Endothelial cell of umbilical vein (primary cell): ENCODE data around the gene SDC3. TPM values are rescaled to one million over a fixed set of nuclear protein-coding genes. Genes with fewer than 3 reads are reported as not detected.
"Not testable (repeated sequence)": the region's sequence is repeated elsewhere in the genome, so short reads cannot be mapped to it uniquely, and the experiment has no call there.

Experiments used
- BruUV-seq: library from RNA; stranded (reverse); fragments of 400-500 nt; replicated peaks from 2 replicates; lab custom pipeline; 2021; lab: Mats Ljungman, UMichigan
- CTCF ChIA-PET: fragments of 300-600, 350-600 bp; sonication (Branson Sonifier 250); formaldehyde crosslinking; loops from one replicate; lab custom pipeline; 2021; ENCODE audit warnings: antibody characterized with exemption, inconsistent platforms; lab: Charles Lee
- POLR2A ChIA-PET: fragments of 300-600, 350-600 bp; sonication (Branson Sonifier 250); formaldehyde crosslinking; loops from one replicate; lab custom pipeline; 2021; ENCODE audit warnings: antibody characterized with exemption, inconsistent platforms; lab: Charles Lee
- DNase-seq: peaks from one replicate; pipeline ENCODE4 v3.0.0-alpha.2; 2011; ENCODE audit warnings: low read depth, low spot score
- FAIRE-seq: peaks from 2 replicates; lab custom pipeline; 2011; peaks lifted over from hg19 to GRCh38; lab: Jason Lieb, UNC
- H2AFZ ChIP-seq: 2 replicates; pipeline ENCODE4 v1.6.0; 2012; ENCODE audit warnings: low read depth, low read length, control low read depth, inconsistent platforms
- H3K27ac ChIP-seq: 2 replicates; pipeline ENCODE4 v1.5.1; 2011; ENCODE audit warnings: low read depth, mild to moderate bottlenecking, control low read depth, low read length, moderate library complexity; ENCODE audit not compliant: insufficient read depth
- H3K27me3 ChIP-seq, 2 experiments: 2 replicates each; pipeline versions ENCODE4 v1.6.0 to v1.6.1; 2011; ENCODE audit warnings: low read length in 2 of 2, mixed read lengths in 1 of 2; ENCODE audit not compliant: control insufficient read depth in 2 of 2, insufficient read depth in 2 of 2
- H3K36me3 ChIP-seq, 2 experiments: 2 replicates in 1 of 2; 3 replicates in 1 of 2; pipeline ENCODE4 v1.5.1; 2011; ENCODE audit warnings: low read length in 2 of 2, mild to moderate bottlenecking in 1 of 2, moderate library complexity in 1 of 2; ENCODE audit not compliant: control insufficient read depth in 2 of 2, insufficient read depth in 2 of 2; ENCODE audit errors: extremely low read depth in 1 of 2
- H3K4me1 ChIP-seq: 3 replicates; pipeline ENCODE4 v1.5.1; 2011; ENCODE audit warnings: mild to moderate bottlenecking, low read length; ENCODE audit not compliant: control insufficient read depth, insufficient read depth; ENCODE audit errors: extremely low read depth
- H3K4me2 ChIP-seq: 2 replicates; pipeline ENCODE4 v1.6.1; 2011; ENCODE audit warnings: low read length, control low read depth, mixed read lengths; ENCODE audit not compliant: insufficient read depth
- H3K4me3 ChIP-seq, 3 experiments: fragments of 200-600 bp in 1 of 3; sonication (generic), shearing (Covaris generic) in 1 of 3; replicated peaks in 1 of 3; 2 replicates each; pipeline ENCODE4 v1.5.1; 2011 to 2016; ENCODE audit warnings: control low read depth in 3 of 3, low read length in 3 of 3, mild to moderate bottlenecking in 2 of 3, inconsistent platforms in 1 of 3, low read depth in 1 of 3, moderate library complexity in 1 of 3; ENCODE audit not compliant: insufficient read depth in 1 of 3
- H3K79me2 ChIP-seq: 2 replicates; pipeline ENCODE4 v1.6.0; 2012; ENCODE audit warnings: low read length, inconsistent platforms; ENCODE audit not compliant: control insufficient read depth, insufficient read depth
- H3K9ac ChIP-seq: replicated peaks from 2 replicates; pipeline ENCODE3; 2011; ENCODE audit warnings: low read length, control low read depth; ENCODE audit not compliant: insufficient read depth; ENCODE audit errors: extremely low read depth
- H3K9me1 ChIP-seq: replicated peaks from 3 replicates; pipeline ENCODE4 v1.6.0; 2011; ENCODE audit warnings: mild to moderate bottlenecking, low read length; ENCODE audit not compliant: control insufficient read depth, insufficient read depth; ENCODE audit errors: extremely low read depth
- H3K9me3 ChIP-seq: replicated peaks from 2 replicates; pipeline ENCODE4 v1.5.1; 2012; ENCODE audit warnings: low read length, inconsistent platforms; ENCODE audit not compliant: control insufficient read depth, insufficient read depth
- H4K20me1 ChIP-seq: replicated peaks from 2 replicates; pipeline ENCODE3; 2011; ENCODE audit warnings: mild to moderate bottlenecking, low read length; ENCODE audit not compliant: control insufficient read depth, insufficient read depth; ENCODE audit errors: extremely low read depth
- CTCF ChIP-seq, 2 donors: IDR thresholded peaks; 1 replicate in 1 of 2; 2 replicates in 1 of 2; pipeline ENCODE4 v1.5.1; 2011; ENCODE audit warnings: low read length in 2 of 2, mild to moderate bottlenecking in 2 of 2, moderate library complexity in 2 of 2, control low read depth in 1 of 2, inconsistent platforms in 1 of 2, low read depth in 1 of 2; ENCODE audit not compliant: insufficient read depth in 1 of 2; ENCODE audit errors: extremely low read depth in 1 of 2
- EZH2 ChIP-seq: IDR thresholded peaks from 2 replicates; pipeline ENCODE4 v1.6.1; 2012; ENCODE audit warnings: borderline replicate concordance, low read depth, mild to moderate bottlenecking, moderate library complexity, low read length, inconsistent platforms; ENCODE audit not compliant: severe bottlenecking
- FOS ChIP-seq: IDR thresholded peaks from 2 replicates; pipeline ENCODE4 v1.6.1; 2011; ENCODE audit warnings: mild to moderate bottlenecking, low read length, moderate library complexity, borderline replicate concordance; ENCODE audit not compliant: insufficient read depth
- GATA2 ChIP-seq: IDR thresholded peaks from 2 replicates; pipeline ENCODE4 v1.7.0; 2011; ENCODE audit warnings: low read depth, mild to moderate bottlenecking, moderate library complexity, mixed read lengths, low read length; ENCODE audit not compliant: insufficient read length, insufficient read depth
- JUN ChIP-seq: IDR thresholded peaks from 2 replicates; pipeline ENCODE4 v1.6.1; 2011; ENCODE audit warnings: borderline replicate concordance, low read depth; ENCODE audit not compliant: insufficient read length, insufficient read depth
- MAX ChIP-seq: IDR thresholded peaks from 2 replicates; pipeline ENCODE4 v1.6.1; 2011; ENCODE audit not compliant: insufficient read depth, insufficient read length
- MYC ChIP-seq: IDR thresholded peaks from one replicate; pipeline ENCODE4 v1.6.1; 2011; ENCODE audit warnings: mild to moderate bottlenecking, low read depth, low read length
- POLR2A ChIP-seq: IDR thresholded peaks from 2 replicates; pipeline ENCODE4 v1.6.1; 2012; ENCODE audit warnings: low read depth, mild to moderate bottlenecking, control low read depth, low read length
- POLR2AphosphoS5 ChIP-seq: IDR thresholded peaks from 2 replicates; pipeline ENCODE4 v1.6.1; 2012; ENCODE audit warnings: low read depth, mild to moderate bottlenecking, control low read depth, low read length, moderate library complexity; ENCODE audit not compliant: insufficient read depth
- dilution Hi-C: fragments of 300-500 bp; cut with MboI; formaldehyde crosslinking; loops from one replicate; pipeline ENCODE4 v1.15.0; 2019; ENCODE audit warnings: low sequenced_read_pairs; ENCODE audit not compliant: extremely low pct_ligation_motif_present
- intact Hi-C: fragments of 100-400 bp; cut with micrococcal nuclease; formaldehyde crosslinking; loops from one replicate; pipeline ENCODE4 v1.10.0; 2022
- polyA plus RNA-seq, 4 experiments: library from polyadenylated mRNA; depleted of rRNA in 3 of 4; stranded (reverse) in 3 of 4; unstranded in 1 of 4; fragments of >200 nt; gene quantifications; 2 replicates each; pipeline versions ENCODE4 v1.2.1 to v1.2.3, GENCODE V29; 2011 to 2012; ENCODE audit warnings: missing spikeins in 1 of 4
- total RNA-seq: library from RNA; stranded (reverse); gene quantifications from 2 replicates; pipeline ENCODE4 v1.2.3, GENCODE V29; 2021

Gene SDC3
- total and polyA plus RNA-seq, 2 donors (not counting 3 experiments of a cell fraction or from before 2014, with no cell fraction given) = 7.1 to 25.9 TPM

- no peak overlapping the region for H3K4me3 ChIP-seq
- no peaks in the 10 kb centered on the region for H3K4me1 ChIP-seq
- ChIA-PET POLR2A (no interaction called here), CTCF (interaction anchor here (1.3 kb wide), 1 partner anchor 22 kb away, joined by 4 read pairs; no protein-coding TSS in a partner anchor)
- H4K20me1 ChIP-seq = no peaks in the 10 kb centered on the region
- intact Hi-C loops (no loop called here), dilution Hi-C loops (no loop called here)
- H3K27ac ChIP-seq = no peak overlapping the region
- H3K79me2 ChIP-seq = peaks cover 28% of the 10 kb centered on the region
- H3K9ac ChIP-seq = no peak overlapping the region
- H3K4me2 ChIP-seq = no peak overlapping the region
- no peak for FAIRE-seq
- no peaks in the 10 kb centered on the region for H3K9me3 ChIP-seq
- TF ChIP-seq JUN (no peak), MAX (no peak), MYC (no peak), EZH2 (no peak), POLR2AphosphoS5 (no peak), POLR2A (no peak), FOS (no peak), CTCF (IDR thresholded peaks at IDR 0.05; ENCODE audit: extremely low read depth in 1 of 2, insufficient read depth in 1 of 2, low read depth in 1 of 2, low read length in 2 of 2) (no peak), GATA2 (no peak)
- H3K9me1 ChIP-seq = no peaks in the 10 kb centered on the region
- BruUV-seq = no TSS peak
- peaks cover 33 to 45% of the 10 kb centered on the region in 2 experiments for H3K36me3 ChIP-seq
- H3K27me3 ChIP-seq = no peaks in the 10 kb centered on the region
- DNase-seq = no peak
- H2AFZ ChIP-seq = no peak overlapping the region
Observed at GRCh38 chr1:30950053-30950452, 41.5 kb upstream of the SDC3 start.

GRCh38 chr1:30949487-30949838 lies 40.9 kb upstream of the SDC3 start:
- BruUV-seq, H3K9me3 ChIP-seq, H2AFZ ChIP-seq, H3K4me2 ChIP-seq, DNase-seq, POLR2A ChIA-PET, H3K4me1 ChIP-seq, H4K20me1 ChIP-seq, intact Hi-C loops, dilution Hi-C loops, H3K27me3 ChIP-seq, H3K27ac ChIP-seq, H3K9me1 ChIP-seq, H3K4me3 ChIP-seq, H3K9ac ChIP-seq, FAIRE-seq, CTCF ChIA-PET: not testable (repeated sequence)
- peaks cover 29% of the 10 kb centered on the region for H3K79me2 ChIP-seq
- peaks cover 37 to 48% of the 10 kb centered on the region in 2 experiments for H3K36me3 ChIP-seq

- peaks cover 31% of the 10 kb centered on the region for H3K79me2 ChIP-seq
- peaks cover 35 to 47% of the 10 kb centered on the region in 2 experiments for H3K36me3 ChIP-seq
- H3K4me3 ChIP-seq, H3K9ac ChIP-seq, dilution Hi-C loops, H2AFZ ChIP-seq, H3K27ac ChIP-seq, H3K9me3 ChIP-seq, H3K4me2 ChIP-seq, H3K27me3 ChIP-seq, H4K20me1 ChIP-seq, POLR2A ChIA-PET, intact Hi-C loops, H3K9me1 ChIP-seq, CTCF ChIA-PET, DNase-seq, H3K4me1 ChIP-seq, BruUV-seq, FAIRE-seq: not testable (repeated sequence)
Observed at GRCh38 chr1:30948813-30949486, 40.4 kb upstream of the SDC3 start.
